AG08395 (cell line): ENCODE data around the gene MEGF9.
"Not testable (repeated sequence)": the region's sequence is repeated elsewhere in the genome, so short reads cannot be mapped to it uniquely, and the experiment has no call there.

Experiments used
- DNase-seq: peaks from one replicate; pipeline ENCODE4 v3.0.0; 2012; ENCODE audit warnings: mixed read lengths, low spot score

The MEGF9 gene

GRCh38 chr9:120571443-120572257 is 142.6 kb downstream of the MEGF9 start:
- peak; percentile 97 for DNase-seq

- DNase-seq, result no peak
Measured at GRCh38 chr9:120570296-120570695, 144.0 kb downstream of the MEGF9 start.

GRCh38 chr9:120569556-120569955 is 144.7 kb downstream of the MEGF9 start:
- DNase-seq, result no peak

- DNase-seq, result no peak
Measured at GRCh38 chr9:120568816-120569215, 145.5 kb downstream of the MEGF9 start.

GRCh38 chr9:120567874-120568273 is 146.4 kb downstream of the MEGF9 start:
- DNase-seq, result no peak

- DNase-seq, result no peak
Measured at GRCh38 chr9:120567081-120567480, 147.2 kb downstream of the MEGF9 start.

- DNase-seq, result no peak
Measured at GRCh38 chr9:120564589-120564988, 149.7 kb downstream of the MEGF9 start.

GRCh38 chr9:120562861-120563443 is 151.3 kb downstream of the MEGF9 start:
- no peak for DNase-seq

- no peak for DNase-seq
Measured at GRCh38 chr9:120561709-120562108, 152.6 kb downstream of the MEGF9 start.

- DNase-seq, result peak; percentile 28
Measured at GRCh38 chr9:120559546-120559945, 154.7 kb downstream of the MEGF9 start.

GRCh38 chr9:120558454-120558853 is 155.8 kb downstream of the MEGF9 start:
- DNase-seq, result no peak

GRCh38 chr9:120557205-120557604 is 157.1 kb downstream of the MEGF9 start:
- no peak for DNase-seq

GRCh38 chr9:120556775-120557174 is 157.5 kb downstream of the MEGF9 start:
- no peak for DNase-seq

- DNase-seq, result no peak
Measured at GRCh38 chr9:120555839-120556238, 158.4 kb downstream of the MEGF9 start.

GRCh38 chr9:120552210-120552704 is 162.0 kb downstream of the MEGF9 start:
- DNase-seq, result not testable (repeated sequence)
